CD4-positive, CD25-positive, alpha-beta regulatory T cell (primary cell): ENCODE data around the gene BMP7. TPM values are rescaled to one million over a fixed set of nuclear protein-coding genes. Genes with fewer than 3 reads are reported as not detected.
"Not testable (repeated sequence)": the region's sequence is repeated elsewhere in the genome, so short reads cannot be mapped to it uniquely, and the experiment has no call there.

Experiments
- ATAC-seq, 2 donors: fragments of 150-1000 bp; cut with Tn5 transposase; one replicate each; pipeline ENCODE4 v1.10.0; 2021; ENCODE audit warnings: low read depth in 2 of 2, moderate number of reproducible peaks in 2 of 2, moderate library complexity in 1 of 2
- DNase-seq, 3 donors: peaks; one replicate each; pipeline versions ENCODE4 v3.0.0 to v3.0.0-alpha.2; 2012 to 2022; ENCODE audit warnings: mixed read lengths in 1 of 3
- H3K27ac ChIP-seq: one replicate; pipeline ENCODE4 v1.7.0; 2013; ENCODE audit warnings: mild to moderate bottlenecking, low read length; ENCODE audit not compliant: insufficient read depth, poor library complexity, severe bottlenecking
- H3K27me3 ChIP-seq: one replicate; pipeline ENCODE4 v1.7.0; 2013; ENCODE audit warnings: low read length; ENCODE audit not compliant: control insufficient read depth, insufficient read depth
- H3K36me3 ChIP-seq: one replicate; pipeline ENCODE4 v1.7.0; 2013; ENCODE audit warnings: mild to moderate bottlenecking, low read length, moderate library complexity; ENCODE audit not compliant: control insufficient read depth, insufficient read depth
- H3K4me1 ChIP-seq: 2 replicates; pipeline ENCODE4 v1.7.0; 2013; ENCODE audit warnings: mild to moderate bottlenecking, low read length; ENCODE audit not compliant: insufficient read depth, control insufficient read depth, poor library complexity, severe bottlenecking
- H3K4me3 ChIP-seq: one replicate; pipeline ENCODE4 v1.7.0; 2013; ENCODE audit warnings: low read depth, mild to moderate bottlenecking, low read length, moderate library complexity
- H3K9me3 ChIP-seq, 2 experiments: 1 replicate in 1 of 2; 2 replicates in 1 of 2; pipeline ENCODE4 v1.7.0; 2013; ENCODE audit warnings: low read length in 2 of 2, mild to moderate bottlenecking in 1 of 2, moderate library complexity in 1 of 2; ENCODE audit not compliant: control insufficient read depth in 2 of 2
- H3K27ac Mint-ChIP-seq, 3 donors: one replicate each; pipeline ENCODE4 v1.8.0; 2020 to 2022; ENCODE audit warnings: mild to moderate bottlenecking in 3 of 3, mixed read lengths in 3 of 3, moderate library complexity in 2 of 3
- H3K27me3 Mint-ChIP-seq: one replicate; pipeline ENCODE4 v1.8.0; 2022; ENCODE audit warnings: mild to moderate bottlenecking, mixed read lengths
- H3K36me3 Mint-ChIP-seq: one replicate; pipeline ENCODE4 v1.8.0; 2020; ENCODE audit warnings: mixed read lengths
- H3K4me1 Mint-ChIP-seq, 4 donors: one replicate each; pipeline ENCODE4 v1.8.0; 2020 to 2022; ENCODE audit warnings: mixed read lengths in 4 of 4, mild to moderate bottlenecking in 1 of 4
- H3K4me3 Mint-ChIP-seq, 4 donors: one replicate each; pipeline ENCODE4 v1.8.0; 2020 to 2022; ENCODE audit warnings: mild to moderate bottlenecking in 4 of 4, mixed read lengths in 4 of 4, moderate library complexity in 3 of 4
- H3K9me3 Mint-ChIP-seq, 7 donors: one replicate each; pipeline ENCODE4 v1.8.0; 2020 to 2022; ENCODE audit warnings: mixed read lengths in 7 of 7, mild to moderate bottlenecking in 3 of 7, moderate library complexity in 2 of 7
- polyA plus RNA-seq, 4 donors: library from polyadenylated mRNA; unstranded; fragments of 300-500 nt; fragmentation: Illumina TruSeq; gene quantifications; one replicate each; pipeline ENCODE4 v1.2.3, GENCODE V29; 2021
- total RNA-seq: library from RNA; stranded (reverse); gene quantifications from one replicate; pipeline ENCODE4 v1.2.3, GENCODE V29; 2022

BMP7 gene
- total and polyA plus RNA-seq, 5 donors from 2014 or later: not detected

DNA sequence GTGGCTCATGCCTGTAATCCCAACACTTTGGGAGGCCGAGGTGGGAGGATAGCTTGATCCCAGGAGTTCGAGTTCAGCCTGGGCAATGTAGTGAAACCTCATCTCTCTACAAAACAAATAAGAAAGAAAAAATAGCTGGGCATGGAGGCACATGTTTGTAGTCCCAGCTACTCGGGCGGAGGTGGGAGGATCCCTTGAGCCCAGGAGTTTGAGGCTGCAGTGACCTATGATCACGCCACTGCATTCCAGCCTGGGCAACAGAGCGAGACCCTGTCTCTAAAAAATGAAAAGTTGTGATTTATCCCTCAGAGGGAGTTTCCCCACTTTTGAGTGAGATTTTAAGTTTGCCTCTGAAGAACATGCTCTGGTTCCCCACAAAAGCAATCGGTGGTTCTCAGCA, 17.4 kb upstream of the BMP7 start:
- no peaks in the 10 kb centered on the region for H3K9me3 Mint-ChIP-seq
- H3K27ac Mint-ChIP-seq: no peak overlapping the region
- no peaks in the 10 kb centered on the region for H3K4me1 ChIP-seq
- H3K9me3 ChIP-seq: no peaks in the 10 kb centered on the region
- no peak overlapping the region for H3K4me3 ChIP-seq
- H3K36me3 ChIP-seq: no peaks in the 10 kb centered on the region
- no peak for DNase-seq
- H3K27me3 Mint-ChIP-seq: peaks cover 31% of the 10 kb centered on the region
- H3K36me3 Mint-ChIP-seq: no peaks in the 10 kb centered on the region
- H3K27me3 ChIP-seq: peaks cover 2% of the 10 kb centered on the region
- H3K27ac ChIP-seq: no peak overlapping the region
- no peak for ATAC-seq
- no peaks in the 10 kb centered on the region for H3K4me1 Mint-ChIP-seq
- H3K4me3 Mint-ChIP-seq: no peak overlapping the region

DNA sequence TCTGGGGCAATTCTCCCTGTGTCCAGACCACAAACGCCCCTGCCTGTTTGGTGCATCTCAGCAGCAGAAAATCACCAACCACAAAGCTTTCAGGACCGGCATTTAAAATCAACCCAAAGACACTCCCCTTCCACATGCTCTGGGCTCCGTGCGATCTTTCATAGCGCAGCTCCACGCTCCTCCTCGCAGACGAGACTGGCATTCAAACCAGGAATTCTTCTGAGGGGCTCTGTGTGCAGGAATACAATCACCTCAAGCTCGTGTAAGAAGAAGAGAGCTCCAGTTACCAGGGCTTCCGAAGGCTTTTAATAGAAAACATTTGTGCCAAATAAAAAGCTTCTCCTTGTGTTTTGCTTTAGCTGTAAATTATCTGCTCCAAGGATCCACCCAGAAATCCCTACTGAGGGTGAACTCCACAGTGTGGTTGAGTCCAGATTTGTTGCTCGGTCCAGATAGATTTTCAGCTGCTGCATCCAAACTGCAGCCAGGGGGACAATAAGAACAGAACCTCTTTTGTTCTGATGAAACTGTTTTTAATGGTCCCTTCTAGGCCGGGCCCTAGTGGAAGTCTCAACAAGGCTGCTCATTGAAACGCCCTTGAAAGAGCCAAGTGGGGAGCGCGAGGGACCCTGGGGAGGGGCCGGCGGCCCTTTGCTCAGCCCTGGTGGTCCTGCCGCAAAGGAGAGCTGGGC, 16.4 kb upstream of the BMP7 start:
- no peaks in the 10 kb centered on the region for H3K9me3 ChIP-seq
- H3K36me3 ChIP-seq: no peaks in the 10 kb centered on the region
- H3K27ac ChIP-seq: no peak overlapping the region
- peaks cover 31% of the 10 kb centered on the region for H3K27me3 Mint-ChIP-seq
- no peak for ATAC-seq
- no peaks in the 10 kb centered on the region for H3K9me3 Mint-ChIP-seq
- H3K4me1 Mint-ChIP-seq: no peaks in the 10 kb centered on the region
- no peak overlapping the region for H3K4me3 ChIP-seq
- peaks cover 2% of the 10 kb centered on the region for H3K27me3 ChIP-seq
- no peak for DNase-seq
- no peaks in the 10 kb centered on the region for H3K4me1 ChIP-seq
- no peak overlapping the region for H3K27ac Mint-ChIP-seq
- H3K4me3 Mint-ChIP-seq: no peak overlapping the region
- no peaks in the 10 kb centered on the region for H3K36me3 Mint-ChIP-seq

GRCh38 chr20:57281900-57282299, 15.5 kb upstream of the BMP7 start:
- no peaks in the 10 kb centered on the region for H3K4me1 ChIP-seq
- Mint-ChIP-seq H3K27ac (no peak overlapping the region), H3K27me3 (peaks cover 24% of the 10 kb centered on the region), H3K4me1 (no peaks in the 10 kb centered on the region), H3K9me3 (no peaks in the 10 kb centered on the region), H3K36me3 (no peaks in the 10 kb centered on the region), H3K4me3 (no peak overlapping the region)
- no peak for ATAC-seq
- H3K27ac ChIP-seq: no peak overlapping the region
- no peak for DNase-seq
- no peaks in the 10 kb centered on the region for H3K36me3 ChIP-seq
- no peaks in the 10 kb centered on the region for H3K9me3 ChIP-seq
- peaks cover 2% of the 10 kb centered on the region for H3K27me3 ChIP-seq
- H3K4me3 ChIP-seq: no peak overlapping the region

DNA sequence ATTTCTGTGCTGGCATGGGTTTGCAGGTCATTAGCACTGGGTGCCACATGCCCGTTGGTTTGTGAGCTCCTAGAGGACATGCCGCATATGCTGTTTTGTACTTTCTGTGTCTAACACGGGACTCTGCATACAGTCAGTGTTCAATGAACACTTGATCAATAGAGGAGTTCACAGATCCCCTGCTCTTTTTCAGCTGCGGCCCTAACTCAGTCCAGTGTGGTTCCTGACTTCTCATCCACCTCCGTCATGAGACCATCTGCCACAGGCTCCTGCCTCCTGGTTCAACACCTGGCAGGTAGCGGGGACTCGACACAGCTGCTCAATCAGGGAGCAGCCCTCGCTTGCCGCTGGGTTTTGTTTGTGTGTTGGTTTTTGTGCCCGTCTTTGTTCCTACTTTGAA, 13.8 kb upstream of the BMP7 start:
- H3K4me1 ChIP-seq: no peaks in the 10 kb centered on the region
- Mint-ChIP-seq H3K9me3 (no peaks in the 10 kb centered on the region), H3K4me3 (no peak overlapping the region), H3K27me3 (peaks cover 28% of the 10 kb centered on the region), H3K27ac (no peak overlapping the region), H3K36me3 (no peaks in the 10 kb centered on the region), H3K4me1 (no peaks in the 10 kb centered on the region)
- no peaks in the 10 kb centered on the region for H3K36me3 ChIP-seq
- no peak for DNase-seq
- no peak overlapping the region for H3K27ac ChIP-seq
- no peaks in the 10 kb centered on the region for H3K9me3 ChIP-seq
- H3K4me3 ChIP-seq: no peak overlapping the region
- no peak for ATAC-seq
- H3K27me3 ChIP-seq: no peaks in the 10 kb centered on the region

DNA sequence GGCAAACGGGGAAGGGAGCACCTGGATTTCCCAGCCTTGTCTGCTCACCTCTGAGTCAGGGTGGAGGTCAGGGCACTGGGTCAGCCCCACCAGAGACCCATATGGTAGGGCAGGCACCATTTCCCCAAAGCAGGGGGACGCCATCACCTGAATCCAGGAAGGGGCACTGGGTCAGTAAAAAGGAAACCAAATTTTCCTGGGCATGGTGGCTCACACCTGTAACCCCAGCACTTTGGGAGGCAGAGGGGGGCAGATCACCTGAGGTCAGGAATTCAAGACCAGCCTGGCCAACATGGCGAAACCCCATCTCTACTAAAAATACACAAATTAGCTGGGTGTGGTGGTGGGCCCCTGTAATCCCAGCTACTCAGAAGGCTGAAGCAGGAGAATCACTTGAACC, 13.1 kb upstream of the BMP7 start:
- H3K4me1 Mint-ChIP-seq, DNase-seq, ATAC-seq, H3K36me3 Mint-ChIP-seq, H3K4me1 ChIP-seq, H3K4me3 Mint-ChIP-seq, H3K36me3 ChIP-seq, H3K9me3 ChIP-seq, H3K4me3 ChIP-seq, H3K9me3 Mint-ChIP-seq, H3K27ac ChIP-seq, H3K27me3 ChIP-seq, H3K27ac Mint-ChIP-seq: not testable (repeated sequence)
- H3K27me3 Mint-ChIP-seq: peaks cover 32% of the 10 kb centered on the region

DNA sequence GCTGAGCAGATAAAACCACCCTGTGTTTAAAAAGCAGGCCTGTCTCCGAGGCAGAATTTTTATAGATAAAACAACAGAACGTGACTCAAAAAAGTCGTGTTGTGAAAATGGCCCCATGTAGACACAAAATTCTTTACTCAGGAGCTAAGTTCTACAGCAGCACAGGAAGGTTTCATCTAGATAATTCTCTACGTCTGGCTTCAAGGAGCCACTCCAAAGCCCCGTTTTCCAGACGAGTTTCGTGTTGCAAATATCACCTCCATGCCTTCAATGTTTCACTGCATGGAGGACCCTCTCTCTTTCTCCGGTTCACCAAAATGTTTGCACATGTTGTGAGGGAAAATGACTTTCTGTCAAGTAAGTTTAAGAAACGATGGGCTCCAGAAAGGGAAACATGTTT, 12.0 kb upstream of the BMP7 start:
- H3K27me3 Mint-ChIP-seq: peaks cover 34% of the 10 kb centered on the region
- ATAC-seq (no peak), DNase-seq (no peak)
- no peak overlapping the region for H3K27ac ChIP-seq
- no peaks in the 10 kb centered on the region for H3K36me3 ChIP-seq
- H3K9me3 Mint-ChIP-seq: no peaks in the 10 kb centered on the region
- no peak overlapping the region for H3K4me3 Mint-ChIP-seq
- no peaks in the 10 kb centered on the region for H3K4me1 Mint-ChIP-seq
- no peaks in the 10 kb centered on the region for H3K9me3 ChIP-seq
- no peaks in the 10 kb centered on the region for H3K4me1 ChIP-seq
- no peaks in the 10 kb centered on the region for H3K27me3 ChIP-seq
- H3K4me3 ChIP-seq: no peak overlapping the region
- H3K27ac Mint-ChIP-seq: no peak overlapping the region
- H3K36me3 Mint-ChIP-seq: no peaks in the 10 kb centered on the region

- Histone ChIP-seq H3K4me1 (no peaks in the 10 kb centered on the region), H3K9me3 (no peaks in the 10 kb centered on the region), H3K27ac (no peak overlapping the region), H3K36me3 (no peaks in the 10 kb centered on the region), H3K4me3 (no peak overlapping the region), H3K27me3 (no peaks in the 10 kb centered on the region)
- Mint-ChIP-seq H3K27me3 (peaks cover 32% of the 10 kb centered on the region), H3K9me3 (no peaks in the 10 kb centered on the region), H3K4me3 (no peak overlapping the region), H3K27ac (no peak overlapping the region), H3K36me3 (no peaks in the 10 kb centered on the region), H3K4me1 (no peaks in the 10 kb centered on the region)
- DNase-seq: no peak
- no peak for ATAC-seq
Measured at GRCh38 chr20:57277398-57278105, 11.1 kb upstream of the BMP7 start.

GRCh38 chr20:57276221-57276620, 9.8 kb upstream of the BMP7 start:
- Histone ChIP-seq H3K4me3 (no peak overlapping the region), H3K27ac (no peak overlapping the region), H3K27me3 (no peaks in the 10 kb centered on the region), H3K36me3 (no peaks in the 10 kb centered on the region), H3K9me3 (no peaks in the 10 kb centered on the region), H3K4me1 (no peaks in the 10 kb centered on the region)
- no peak for ATAC-seq
- no peaks in the 10 kb centered on the region for H3K36me3 Mint-ChIP-seq
- no peaks in the 10 kb centered on the region for H3K4me1 Mint-ChIP-seq
- no peak for DNase-seq
- H3K27ac Mint-ChIP-seq: no peak overlapping the region
- H3K4me3 Mint-ChIP-seq: no peak overlapping the region
- peaks cover 42% of the 10 kb centered on the region for H3K27me3 Mint-ChIP-seq
- no peaks in the 10 kb centered on the region for H3K9me3 Mint-ChIP-seq
